Mucosa of descending colon (tissue), 3 donors: ENCODE results near the gene PPP2R3A. TPM values are rescaled to one million over a fixed set of nuclear protein-coding genes. Genes with fewer than 3 reads are reported as not detected.
A peak's percentile ranks its signal among the peaks of the same experiment; 100 is the strongest.

Experiments
- ATAC-seq: fragments of 200-7000 bp; cut with Tn5 transposase; one replicate; pipeline ENCODE4 v1.9.1; 2020; ENCODE audit warnings: mild to moderate bottlenecking, moderate library complexity
- DNase-seq, 3 donors: peaks; one replicate each; pipeline ENCODE4 v3.0.0-alpha.2; 2020
- H3K36me3 ChIP-seq: fragments of 200-600 bp; one replicate; pipeline ENCODE4 v1.8.0; 2021; ENCODE audit warnings: low read depth, mild to moderate bottlenecking
- H3K4me1 ChIP-seq: fragments of 200-600 bp; one replicate; pipeline ENCODE4 v1.8.0; 2021; ENCODE audit warnings: low read depth, mild to moderate bottlenecking
- H3K4me3 ChIP-seq: fragments of 200-600 bp; one replicate; pipeline ENCODE4 v1.8.0; 2021; ENCODE audit warnings: mild to moderate bottlenecking
- H3K9me3 ChIP-seq: fragments of 200-600 bp; one replicate; pipeline ENCODE4 v1.8.0; 2021; ENCODE audit warnings: mild to moderate bottlenecking
- intact Hi-C, 2 donors: fragments of 100-400 bp; cut with DNase I in 1 of 2; cut with micrococcal nuclease in 1 of 2; formaldehyde crosslinking; loops; one replicate each; pipeline versions ENCODE4 v1.11.0 to v1.11.1; 2022; cut with DNase I, micrococcal nuclease
- total RNA-seq, 3 donors: library from RNA; stranded (reverse); fragmentation: NEBNext Ultra II Directional in 2 of 3; extraction: Animal tissue kit (Norgen Biotek cat#: 25700) in 2 of 3; gene quantifications; one replicate each; pipeline versions ENCODE4 v1.2.1 to v1.2.4, GENCODE V29; 2021 to 2023
- TF ChIP-seq, protein P1 (sequence below): fragments of 200-600 bp; IDR thresholded peaks from one replicate; pipeline ENCODE4 v1.8.0; 2022; ENCODE audit warnings: antibody characterized with exemption, mild to moderate bottlenecking
- donor health status: DM: no; HTN: no; CAD: no; lungs with moderate emphysema.
- donor health status: DM: no; HTN: no; CAD: no.
- donor health status: DM: no; HTN: yes; CAD: no.

PPP2R3A gene
- total RNA-seq, 3 donors from 2014 or later = 16.4 to 33.8 (median 28.5) TPM

DNA sequence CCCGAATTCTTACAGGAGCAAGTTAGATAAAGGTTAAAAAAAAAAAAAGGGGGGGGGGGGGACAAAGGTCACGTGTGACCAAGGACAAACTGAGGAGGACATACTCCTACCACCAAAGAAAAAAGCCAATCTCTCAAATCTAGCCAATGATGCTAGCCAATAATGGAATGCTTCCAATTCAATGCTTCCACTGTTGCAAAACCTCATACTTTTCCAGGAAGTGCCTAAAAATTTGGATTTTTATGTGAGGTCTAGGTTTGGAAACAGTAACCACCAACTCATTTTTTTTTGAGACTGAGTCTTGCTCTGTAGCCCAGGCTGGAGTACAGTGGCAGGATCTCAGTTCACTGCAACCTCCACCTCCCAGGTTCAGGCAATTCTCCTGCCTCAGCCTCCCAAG, 219.2 kb downstream of the PPP2R3A start:
- no peak overlapping the region for H3K4me3 ChIP-seq
- DNase-seq = no peak
- H3K9me3 ChIP-seq = no peaks in the 10 kb centered on the region
- TF ChIP-seq, protein P1, sequence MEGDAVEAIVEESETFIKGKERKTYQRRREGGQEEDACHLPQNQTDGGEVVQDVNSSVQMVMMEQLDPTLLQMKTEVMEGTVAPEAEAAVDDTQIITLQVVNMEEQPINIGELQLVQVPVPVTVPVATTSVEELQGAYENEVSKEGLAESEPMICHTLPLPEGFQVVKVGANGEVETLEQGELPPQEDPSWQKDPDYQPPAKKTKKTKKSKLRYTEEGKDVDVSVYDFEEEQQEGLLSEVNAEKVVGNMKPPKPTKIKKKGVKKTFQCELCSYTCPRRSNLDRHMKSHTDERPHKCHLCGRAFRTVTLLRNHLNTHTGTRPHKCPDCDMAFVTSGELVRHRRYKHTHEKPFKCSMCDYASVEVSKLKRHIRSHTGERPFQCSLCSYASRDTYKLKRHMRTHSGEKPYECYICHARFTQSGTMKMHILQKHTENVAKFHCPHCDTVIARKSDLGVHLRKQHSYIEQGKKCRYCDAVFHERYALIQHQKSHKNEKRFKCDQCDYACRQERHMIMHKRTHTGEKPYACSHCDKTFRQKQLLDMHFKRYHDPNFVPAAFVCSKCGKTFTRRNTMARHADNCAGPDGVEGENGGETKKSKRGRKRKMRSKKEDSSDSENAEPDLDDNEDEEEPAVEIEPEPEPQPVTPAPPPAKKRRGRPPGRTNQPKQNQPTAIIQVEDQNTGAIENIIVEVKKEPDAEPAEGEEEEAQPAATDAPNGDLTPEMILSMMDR = no peak
- H3K36me3 ChIP-seq = no peaks in the 10 kb centered on the region
- intact Hi-C loops = no loop called here
- H3K4me1 ChIP-seq = peaks cover 53% of the 10 kb centered on the region
- ATAC-seq = no peak

DNA sequence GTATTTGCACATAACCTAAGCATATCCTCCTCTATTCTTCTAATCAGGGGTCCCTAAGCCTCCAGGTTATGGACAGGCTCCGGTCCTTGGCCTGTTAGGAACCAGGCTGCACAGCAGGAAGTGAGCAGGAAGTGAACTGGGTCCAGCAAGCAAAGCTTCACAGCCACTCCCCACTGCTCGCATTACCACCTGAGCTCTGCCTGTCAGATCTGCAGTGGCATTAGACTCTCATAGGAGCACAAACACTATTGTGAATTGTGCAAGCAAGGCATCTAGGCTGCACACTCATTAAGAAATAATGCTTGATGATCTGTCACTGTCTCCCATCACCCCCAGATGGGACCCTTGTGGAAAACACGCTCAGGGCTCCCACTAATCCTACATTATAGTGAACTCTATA, 220.8 kb downstream of the PPP2R3A start:
- Histone ChIP-seq H3K4me1 (peaks cover 47% of the 10 kb centered on the region), H3K4me3 (no peak overlapping the region), H3K36me3 (no peaks in the 10 kb centered on the region), H3K9me3 (no peaks in the 10 kb centered on the region)
- ATAC-seq = peak; percentile 94
- DNase-seq = peak in 2 of 3 donors; percentile 55 to 61
- TF ChIP-seq, protein P1 = no peak
- intact Hi-C loops = no loop called here

DNA sequence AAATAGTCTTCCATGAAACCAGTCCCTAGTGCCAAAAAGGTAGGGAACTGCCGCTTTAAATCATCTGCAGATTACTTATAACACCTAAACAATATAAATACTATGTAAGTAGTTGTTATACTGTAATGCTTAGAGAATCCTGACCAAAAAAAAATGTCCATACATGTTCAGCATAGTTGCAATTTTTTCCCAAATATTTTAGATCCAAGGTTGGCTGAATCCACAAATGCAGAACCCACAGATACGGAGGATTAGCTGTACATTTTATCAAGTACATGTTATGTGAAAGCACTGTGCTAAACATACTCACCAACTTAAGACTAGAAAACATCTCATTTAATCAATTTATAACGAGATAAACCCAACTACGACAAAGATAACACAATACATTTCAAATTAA, 221.3 kb downstream of the PPP2R3A start:
- intact Hi-C loops = no loop called here
- Histone ChIP-seq H3K36me3 (no peaks in the 10 kb centered on the region), H3K9me3 (no peaks in the 10 kb centered on the region), H3K4me3 (no peak overlapping the region), H3K4me1 (peaks cover 48% of the 10 kb centered on the region)
- ATAC-seq = no peak
- no peak for DNase-seq
- TF ChIP-seq, protein P1 = no peak

DNA sequence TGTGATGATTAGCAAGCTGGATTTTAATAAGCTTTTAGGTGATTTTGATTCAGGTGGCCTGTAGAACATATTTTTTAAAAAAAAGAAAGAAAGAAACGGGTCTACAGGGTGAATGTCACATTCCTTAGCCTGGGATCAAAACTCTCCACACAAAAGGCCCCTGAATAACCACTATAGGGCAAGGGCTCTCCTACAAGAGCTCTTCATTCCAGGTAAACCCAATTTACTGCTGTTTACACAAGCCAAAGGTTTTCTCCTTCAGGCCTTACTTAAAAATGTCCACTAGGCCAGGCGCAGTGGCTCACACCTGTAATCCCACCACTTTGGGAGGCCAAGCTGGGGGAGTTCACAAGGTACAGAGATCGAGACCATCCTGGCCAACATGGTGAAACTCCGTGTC, 222.3 kb downstream of the PPP2R3A start:
- TF ChIP-seq, protein P1 = no peak
- Histone ChIP-seq H3K4me1 (peaks cover 49% of the 10 kb centered on the region), H3K4me3 (no peak overlapping the region), H3K36me3 (no peaks in the 10 kb centered on the region), H3K9me3 (no peaks in the 10 kb centered on the region)
- intact Hi-C loops = no loop called here
- DNase-seq = no peak
- ATAC-seq = no peak

DNA sequence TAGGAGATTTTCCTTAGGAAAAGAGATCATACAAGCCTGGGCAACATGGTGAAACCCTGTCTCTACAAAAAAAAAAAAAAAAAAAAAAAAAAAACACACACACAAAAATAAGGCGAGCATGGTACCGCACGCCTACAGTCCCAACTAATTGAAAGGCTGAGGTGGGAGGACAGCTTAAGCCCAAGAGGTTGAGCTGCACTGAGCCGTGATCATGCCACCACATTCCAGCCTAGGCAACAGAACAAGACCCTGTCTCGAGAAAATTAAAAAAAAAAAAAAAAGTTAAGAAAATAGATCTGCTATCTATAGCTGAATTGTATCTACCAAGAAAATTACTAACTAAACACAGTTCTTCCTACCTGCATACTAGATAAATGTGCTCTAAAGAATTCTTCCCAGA, 223.5 kb downstream of the PPP2R3A start:
- no peaks in the 10 kb centered on the region for H3K9me3 ChIP-seq
- H3K4me3 ChIP-seq = no peak overlapping the region
- H3K36me3 ChIP-seq = no peaks in the 10 kb centered on the region
- intact Hi-C loops = no loop called here
- DNase-seq (no peak), ATAC-seq (no peak)
- peaks cover 49% of the 10 kb centered on the region for H3K4me1 ChIP-seq
- TF ChIP-seq, protein P1 = no peak
